Right lobe of liver (tissue), 6 donors: ENCODE measurements around the gene SYT1. TPM values are rescaled to one million over a fixed set of nuclear protein-coding genes. Genes with fewer than 3 reads are reported as not detected.

Experiments used
- ATAC-seq, 4 donors: fragments of 200-7000 bp; cut with Tn5 transposase; one replicate each; pipeline ENCODE4 v1.9.1; 2020; ENCODE audit warnings: mild to moderate bottlenecking in 4 of 4, moderate library complexity in 4 of 4
- DNase-seq, 3 donors: peaks; one replicate each; pipeline ENCODE4 v3.0.0-alpha.2; 2020
- H3K27ac ChIP-seq, 3 donors: fragments of 200-600 bp; one replicate each; pipeline ENCODE4 v1.8.0; 2022
- H3K27me3 ChIP-seq, 2 donors: fragments of 200-600 bp; one replicate each; pipeline ENCODE4 v1.8.0; 2022
- H3K36me3 ChIP-seq, 4 donors: fragments of 200-600 bp; sonication (generic) in 1 of 4; one replicate each; pipeline versions ENCODE4 v1.5.1 to v1.8.0; 2017 to 2022; ENCODE audit warnings: control low read depth in 1 of 4
- H3K4me1 ChIP-seq, 4 donors: fragments of 200-600 bp; sonication (generic) in 1 of 4; one replicate each; pipeline versions ENCODE4 v1.5.1 to v1.8.0; 2017 to 2022; ENCODE audit warnings: control low read depth in 1 of 4
- H3K4me3 ChIP-seq, 3 donors: fragments of 200-600 bp; one replicate each; pipeline ENCODE4 v1.8.0; 2022
- H3K9me3 ChIP-seq, 4 donors: fragments of 200-600 bp; sonication (generic) in 1 of 4; one replicate each; pipeline versions ENCODE4 v1.5.1 to v1.8.0; 2017 to 2022; ENCODE audit warnings: control low read depth in 1 of 4
- CTCF ChIP-seq, 4 donors: fragments of 200-600 bp in 3 of 4; fragments of 450-650 bp in 1 of 4; IDR thresholded peaks; one replicate each; pipeline versions ENCODE4 v1.5.1 to v1.8.0; 2016 to 2022; ENCODE audit warnings: antibody characterized with exemption in 4 of 4, mild to moderate bottlenecking in 2 of 4
- POLR2A ChIP-seq: fragments of 450-650 bp; IDR thresholded peaks from one replicate; pipeline ENCODE4 v1.6.1; 2017; ENCODE audit warnings: antibody characterized with exemption, mild to moderate bottlenecking
- WGBS: methylation state at CpG from one replicate; pipeline ENCODE4 v1.1.6; 2018; ENCODE audit warnings: low coverage, low lambda C conversion rate; ENCODE audit not compliant: insufficient coverage; ENCODE audit errors: missing lambda C conversion rate; 5-methylcytosine and 5-hydroxymethylcytosine counted together
- intact Hi-C, 2 donors: fragments of 100-400 bp; cut with DNase I; formaldehyde crosslinking; loops; one replicate each; pipeline versions ENCODE4 v1.11.2 to v1.14.1; 2022
- total RNA-seq, 6 experiments: library from RNA; depleted of rRNA in 2 of 6; stranded (reverse); fragments of >200 nt in 2 of 6; fragmentation: NEBNext Ultra II Directional in 3 of 6; extraction: Animal tissue kit (Norgen Biotek cat#: 25700) in 3 of 6; gene quantifications; one replicate each; pipeline versions ENCODE4 v1.1.0 to v1.2.4, GENCODE V29; 2016 to 2023
- donor health status: DM: no; HTN: yes; CAD: no.
- donor health status: DM: no; HTN: no; CAD: no.
- donor health status: DM: no; HTN: no; CAD: no.
- donor health status: DM: no; HTN: yes; CAD: no.
- donor health status: DM: no; HTN: yes; CAD: no.

SYT1 gene
- total RNA-seq, 6 experiments from 2014 or later: 0.35 to 1.9 (median 0.81) TPM

- intact Hi-C loops: no loop called here
- TF ChIP-seq CTCF (IDR thresholded peaks at IDR 0.05): no peak
- TF ChIP-seq POLR2A: no peak
- ATAC-seq (no peak), DNase-seq (no peak)
- 68% methylated on average over 5 of the region's 5 CpGs for WGBS
- Histone ChIP-seq H3K9me3 (peaks cover 0 to 2% (median 0%) of the 10 kb centered on the region in 4 donors), H3K27me3 (no peaks in the 10 kb centered on the region), H3K4me3 (no peak overlapping the region), H3K27ac (no peak overlapping the region), H3K36me3 (no peaks in the 10 kb centered on the region), H3K4me1 (no peaks in the 10 kb centered on the region)
Observed at GRCh38 chr12:79296133-79296532, 431.6 kb downstream of the SYT1 start.

- no peak for TF ChIP-seq CTCF (IDR thresholded peaks at IDR 0.05)
- no peak for TF ChIP-seq POLR2A
- no peak for DNase-seq
- intact Hi-C loops: no loop called here
- H3K36me3 ChIP-seq: no peaks in the 10 kb centered on the region
- no peaks in the 10 kb centered on the region for H3K4me1 ChIP-seq
- H3K27me3 ChIP-seq: no peaks in the 10 kb centered on the region
- no peak overlapping the region for H3K27ac ChIP-seq
- no peak overlapping the region for H3K4me3 ChIP-seq
- WGBS: 51% methylated on average over 4 of the region's 4 CpGs
- H3K9me3 ChIP-seq: peaks cover 0 to 2% (median 0%) of the 10 kb centered on the region in 4 donors
- no peak for ATAC-seq
Observed at GRCh38 chr12:79296871-79297270, 432.3 kb downstream of the SYT1 start.

GRCh38 chr12:79298506-79298905, 433.9 kb downstream of the SYT1 start:
- Histone ChIP-seq H3K27ac (no peak overlapping the region), H3K4me3 (no peak overlapping the region), H3K36me3 (no peaks in the 10 kb centered on the region), H3K9me3 (peaks cover 0 to 2% (median 0%) of the 10 kb centered on the region in 4 donors), H3K4me1 (no peaks in the 10 kb centered on the region), H3K27me3 (no peaks in the 10 kb centered on the region)
- no peak for DNase-seq
- ATAC-seq: no peak
- intact Hi-C loops: no loop called here
- TF ChIP-seq POLR2A: no peak
- TF ChIP-seq CTCF (IDR thresholded peaks at IDR 0.05): no peak

- H3K36me3 ChIP-seq: no peaks in the 10 kb centered on the region
- no peaks in the 10 kb centered on the region for H3K9me3 ChIP-seq
- no peak overlapping the region for H3K4me3 ChIP-seq
- ATAC-seq: no peak
- DNase-seq: no peak
- no peak overlapping the region for H3K27ac ChIP-seq
- TF ChIP-seq CTCF (IDR thresholded peaks at IDR 0.05): no peak
- no peak for TF ChIP-seq POLR2A
- WGBS: 41% methylated on average over 5 of the region's 5 CpGs
- no peaks in the 10 kb centered on the region for H3K4me1 ChIP-seq
- H3K27me3 ChIP-seq: no peaks in the 10 kb centered on the region
- intact Hi-C loops: no loop called here
Observed at GRCh38 chr12:79299447-79300198, 435.0 kb downstream of the SYT1 start.
